Esophagus muscularis mucosa (tissue), 4 donors: Measurements from ENCODE around the gene CACNB4. TPM values are rescaled to one million over a fixed set of nuclear protein-coding genes. Genes with fewer than 3 reads are reported as not detected.

Source experiments
- DNase-seq: peaks from one replicate; pipeline ENCODE4 v3.0.0-alpha.2; 2017; ENCODE audit errors: extremely low spot score
- H3K27ac ChIP-seq, 4 donors: fragments of 200-600 bp; sonication (generic); replicated peaks in 1 of 4; 1 replicate in 3 of 4; 2 replicates in 1 of 4; pipeline ENCODE4 v1.5.1; 2016 to 2019; ENCODE audit warnings: mild to moderate bottlenecking in 1 of 4
- H3K27me3 ChIP-seq, 4 donors: fragments of 200-600 bp; sonication (generic); one replicate each; pipeline versions ENCODE4 v1.5.1 to v1.6.0; 2016 to 2019
- H3K36me3 ChIP-seq, 4 donors: fragments of 200-600 bp; sonication (generic); one replicate each; pipeline ENCODE4 v1.5.1; 2016 to 2019
- H3K4me1 ChIP-seq, 4 donors: fragments of 200-600 bp; sonication (generic); one replicate each; pipeline ENCODE4 v1.5.1; 2016 to 2019
- H3K4me3 ChIP-seq, 4 donors: fragments of 200-600 bp; sonication (generic); 1 replicate in 2 of 4; 2 replicates in 2 of 4; pipeline ENCODE4 v1.5.1; 2016 to 2019; ENCODE audit warnings: mild to moderate bottlenecking in 4 of 4, moderate library complexity in 1 of 4
- H3K9me3 ChIP-seq, 4 donors: fragments of 200-600 bp; sonication (generic); 1 replicate in 3 of 4; 2 replicates in 1 of 4; pipeline ENCODE4 v1.5.1; 2016 to 2019
- EP300 ChIP-seq: sonication (generic); formaldehyde crosslinking; IDR thresholded peaks from one replicate; pipeline ENCODE4 v1.6.1; 2017; ENCODE audit warnings: antibody characterized with exemption
- POLR2A ChIP-seq: fragments of 450-650 bp; IDR thresholded peaks from one replicate; pipeline ENCODE4 v1.6.1; 2017; ENCODE audit warnings: antibody characterized with exemption, moderate library complexity, mild to moderate bottlenecking, low read depth
- POLR2AphosphoS5 ChIP-seq, 2 donors: sonication (generic); formaldehyde crosslinking; IDR thresholded peaks; one replicate each; pipeline ENCODE4 v1.6.1; 2017; ENCODE audit warnings: antibody characterized with exemption in 2 of 2
- WGBS: methylation state at CpG from one replicate; pipeline ENCODE4 v1.1.5; 2018; 5-methylcytosine and 5-hydroxymethylcytosine counted together
- intact Hi-C: fragments of 100-400 bp; cut with DNase I; formaldehyde crosslinking; loops from one replicate; pipeline ENCODE4 v1.15.1; 2023
- total RNA-seq, 4 donors: library from RNA; depleted of rRNA; stranded (reverse); fragments of >200 nt; gene quantifications; one replicate each; pipeline versions ENCODE4 v1.1.0 to v1.2.1, GENCODE V29; 2016
- TF ChIP-seq, protein P1 (sequence below), 3 experiments: fragments of 200-600 bp in 2 of 3; fragments of 450-650 bp in 1 of 3; sonication (generic) in 2 of 3; IDR thresholded peaks; one replicate each; pipeline ENCODE4 v1.5.1; 2017 to 2019; ENCODE audit warnings: antibody characterized with exemption in 3 of 3, mild to moderate bottlenecking in 2 of 3, moderate library complexity in 1 of 3

CACNB4 gene
- total RNA-seq, 4 donors from 2014 or later = 1.7 to 3.5 (median 2.3) TPM

DNA sequence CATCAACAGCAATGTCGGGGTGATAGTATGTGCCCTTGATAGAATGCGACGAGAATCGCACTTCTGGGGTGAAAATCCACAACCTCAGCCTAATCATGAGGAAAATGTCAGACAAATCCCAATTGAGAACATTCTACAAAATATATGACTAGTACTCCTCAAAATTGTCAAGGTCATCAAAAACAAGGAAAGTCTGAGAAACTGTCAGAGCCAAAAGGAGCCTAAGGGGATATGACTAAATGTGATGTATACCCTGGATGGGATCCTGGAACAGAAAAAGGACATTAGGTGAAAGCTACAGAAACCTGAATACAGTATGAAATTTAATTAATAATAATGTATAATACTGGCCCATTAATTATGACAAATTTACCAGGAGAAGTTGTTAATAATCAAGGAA is 7.6 kb upstream of the CACNB4 start:
- Histone ChIP-seq H3K4me1 (no peaks in the 10 kb centered on the region), H3K36me3 (no peaks in the 10 kb centered on the region), H3K9me3 (no peaks in the 10 kb centered on the region), H3K27ac (no peak overlapping the region), H3K27me3 (peaks cover 0 to 9% (median 2%) of the 10 kb centered on the region in 4 donors), H3K4me3 (no peak overlapping the region)
- no peak for DNase-seq
- intact Hi-C loops = no loop called here
- TF ChIP-seq, protein P1, sequence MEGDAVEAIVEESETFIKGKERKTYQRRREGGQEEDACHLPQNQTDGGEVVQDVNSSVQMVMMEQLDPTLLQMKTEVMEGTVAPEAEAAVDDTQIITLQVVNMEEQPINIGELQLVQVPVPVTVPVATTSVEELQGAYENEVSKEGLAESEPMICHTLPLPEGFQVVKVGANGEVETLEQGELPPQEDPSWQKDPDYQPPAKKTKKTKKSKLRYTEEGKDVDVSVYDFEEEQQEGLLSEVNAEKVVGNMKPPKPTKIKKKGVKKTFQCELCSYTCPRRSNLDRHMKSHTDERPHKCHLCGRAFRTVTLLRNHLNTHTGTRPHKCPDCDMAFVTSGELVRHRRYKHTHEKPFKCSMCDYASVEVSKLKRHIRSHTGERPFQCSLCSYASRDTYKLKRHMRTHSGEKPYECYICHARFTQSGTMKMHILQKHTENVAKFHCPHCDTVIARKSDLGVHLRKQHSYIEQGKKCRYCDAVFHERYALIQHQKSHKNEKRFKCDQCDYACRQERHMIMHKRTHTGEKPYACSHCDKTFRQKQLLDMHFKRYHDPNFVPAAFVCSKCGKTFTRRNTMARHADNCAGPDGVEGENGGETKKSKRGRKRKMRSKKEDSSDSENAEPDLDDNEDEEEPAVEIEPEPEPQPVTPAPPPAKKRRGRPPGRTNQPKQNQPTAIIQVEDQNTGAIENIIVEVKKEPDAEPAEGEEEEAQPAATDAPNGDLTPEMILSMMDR (IDR thresholded peaks at IDR 0.05) = no peak
- TF ChIP-seq EP300 = no peak
- no peak for TF ChIP-seq POLR2A
- TF ChIP-seq POLR2AphosphoS5 (IDR thresholded peaks at IDR 0.05) = no peak
- 67% methylated on average over 4 of the region's 4 CpGs for WGBS

DNA sequence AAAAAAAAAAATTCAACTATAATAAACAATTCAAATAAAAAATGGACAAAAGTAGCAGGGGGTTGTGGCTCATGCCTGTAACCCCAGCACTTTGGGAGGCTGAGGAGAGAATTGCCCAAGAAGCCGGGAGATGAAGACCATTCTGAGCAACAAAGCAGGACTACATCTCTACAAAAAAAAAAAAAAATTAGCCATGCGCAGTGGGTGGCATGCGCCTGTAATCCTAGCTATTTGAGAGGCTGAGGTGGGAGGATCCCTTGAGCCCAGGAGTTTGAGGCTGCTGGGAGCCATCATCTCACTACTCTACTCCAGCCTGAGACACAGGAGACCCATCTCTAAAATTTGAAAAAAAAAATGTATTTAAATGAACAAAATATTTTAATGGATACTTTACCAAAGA is 4.4 kb upstream of the CACNB4 start:
- TF ChIP-seq EP300 = no peak
- no peak for TF ChIP-seq POLR2AphosphoS5 (IDR thresholded peaks at IDR 0.05)
- no peak for TF ChIP-seq POLR2A
- TF ChIP-seq, protein P1 (IDR thresholded peaks at IDR 0.05) = no peak
- H3K27me3 ChIP-seq = peaks cover 0 to 39% (median 8%) of the 10 kb centered on the region in 4 donors
- intact Hi-C loops = no loop called here
- no peak overlapping the region for H3K27ac ChIP-seq
- DNase-seq = no peak
- WGBS = 98% methylated on average over 3 of the region's 3 CpGs
- H3K4me3 ChIP-seq = no peak overlapping the region
- peaks cover 12 to 16% (median 15%) of the 10 kb centered on the region in 4 donors for H3K4me1 ChIP-seq
- H3K9me3 ChIP-seq = no peaks in the 10 kb centered on the region
- H3K36me3 ChIP-seq = no peaks in the 10 kb centered on the region

DNA sequence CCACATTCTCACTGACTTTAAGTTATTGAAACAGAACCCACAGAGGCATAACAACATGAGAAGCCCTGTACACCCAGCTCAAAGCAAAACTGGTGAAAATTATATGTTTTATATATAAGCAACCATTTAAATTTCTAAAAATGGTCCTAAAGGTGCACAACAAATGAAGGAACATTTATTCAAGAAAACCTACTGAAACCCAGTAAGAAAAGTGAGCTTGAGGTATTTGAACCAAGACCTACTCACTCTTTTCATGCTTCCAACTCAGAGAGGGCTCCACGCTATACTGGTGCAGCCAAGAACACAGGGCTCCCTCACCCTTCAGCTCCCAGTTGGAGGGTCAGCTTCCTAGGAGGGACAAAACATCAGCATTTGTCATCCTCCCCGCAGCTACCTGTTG is 2.1 kb upstream of the CACNB4 start:
- 89% methylated on average over 2 of the region's 2 CpGs for WGBS

DNA sequence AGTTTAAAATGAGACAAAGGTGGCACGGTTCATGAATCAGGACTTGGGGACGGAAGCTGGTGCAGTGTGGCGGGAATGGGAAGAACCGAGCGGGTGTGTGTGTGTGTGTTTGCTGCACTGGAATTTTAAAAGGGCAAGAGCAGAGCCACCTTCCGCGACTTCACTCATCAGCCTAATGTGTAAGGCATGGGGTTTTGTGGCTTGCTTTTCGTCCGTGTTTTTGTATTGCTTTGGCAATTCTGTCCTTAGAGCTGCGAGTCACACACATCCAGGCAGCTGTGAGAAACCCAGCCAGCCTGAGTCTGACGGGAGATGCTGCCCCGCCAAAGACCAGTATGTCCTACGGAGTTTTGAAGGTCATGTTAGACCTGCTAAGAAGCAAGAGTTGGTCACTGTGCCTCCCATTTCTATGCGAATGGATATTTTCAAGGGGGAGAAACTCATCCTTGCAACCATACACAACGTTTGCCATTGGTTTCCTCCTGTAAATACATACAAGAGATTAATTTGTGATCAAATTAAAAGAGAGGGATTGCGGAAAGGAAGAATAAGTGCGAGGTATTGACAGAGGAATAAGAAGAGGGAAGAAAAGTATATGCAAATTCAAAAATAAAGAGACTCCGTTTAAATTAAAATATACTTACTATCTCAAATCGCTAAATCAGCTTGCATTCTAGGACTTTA is 665 bp upstream of the CACNB4 start:
- H3K27ac ChIP-seq = no peak overlapping the region
- H3K9me3 ChIP-seq = no peaks in the 10 kb centered on the region
- H3K36me3 ChIP-seq = no peaks in the 10 kb centered on the region
- WGBS = 20% methylated on average over 19 of the region's 19 CpGs
- intact Hi-C loops = loop anchor here (5.0 kb wide), 1 partner anchor 62 kb away; no protein-coding TSS in a partner anchor
- DNase-seq = no peak
- peaks cover 0 to 39% (median 8%) of the 10 kb centered on the region in 4 donors for H3K27me3 ChIP-seq
- TF ChIP-seq POLR2AphosphoS5 (IDR thresholded peaks at IDR 0.05) = no peak
- no peak for TF ChIP-seq POLR2A
- TF ChIP-seq, protein P1 (IDR thresholded peaks at IDR 0.05) = no peak
- no peak for TF ChIP-seq EP300
- H3K4me1 ChIP-seq = peaks cover 17 to 34% (median 28%) of the 10 kb centered on the region in 4 donors
- peak overlapping the region; percentile 60 to 79 (median 68) for H3K4me3 ChIP-seq

More for the DNA sequence above, 2.1 kb upstream of the CACNB4 start:
- no peaks in the 10 kb centered on the region for H3K9me3 ChIP-seq
- H3K27me3 ChIP-seq = peaks cover 0 to 39% (median 8%) of the 10 kb centered on the region in 4 donors
- H3K4me3 ChIP-seq = no peak overlapping the region
- no peak overlapping the region for H3K27ac ChIP-seq
- intact Hi-C loops = no loop called here
- TF ChIP-seq, protein P1 (IDR thresholded peaks at IDR 0.05) = no peak
- TF ChIP-seq POLR2AphosphoS5 (IDR thresholded peaks at IDR 0.05) (no peak), EP300 (no peak), POLR2A (no peak)
- DNase-seq = no peak
- H3K36me3 ChIP-seq = no peaks in the 10 kb centered on the region
- H3K4me1 ChIP-seq = peaks cover 17 to 34% (median 28%) of the 10 kb centered on the region in 4 donors
